Measurements from ENCODE around the gene ZNF597. TPM values are rescaled to one million over a fixed set of nuclear protein-coding genes. Genes with fewer than 3 reads are reported as not detected.

ZNF597 gene
- total RNA-seq, 1 experiment from 2014 or later = 3.2 TPM

GRCh38 chr16:3454093-3454492 lies 10.8 kb upstream of the ZNF597 start:
- Histone ChIP-seq H3K79me2 (ENCODE audit: insufficient read depth, low read length) (peaks cover 10% of the 10 kb centered on the region), H3K9ac (ENCODE audit: low read length) (no peak overlapping the region), H3K4me1 (ENCODE audit: control insufficient read depth in 1 of 2, insufficient read depth in 2 of 2, low read length in 2 of 2) (peaks cover 12 to 26% of the 10 kb centered on the region in 2 experiments), H3K9me2 (ENCODE audit: insufficient read depth) (no peaks in the 10 kb centered on the region), H3K9me3 (ENCODE audit: control insufficient read depth in 1 of 2, insufficient read depth in 1 of 2, low read depth in 1 of 2, low read length in 2 of 2) (no peaks in the 10 kb centered on the region), H3K27me3 (ENCODE audit: insufficient read depth, low read length) (no peaks in the 10 kb centered on the region), H2AFZ (ENCODE audit: low read depth, low read length, poor library complexity, severe bottlenecking) (no peak overlapping the region), H4K20me1 (ENCODE audit: insufficient read depth) (no peaks in the 10 kb centered on the region), H3K4me3 (replicated peaks in 1 of 2; ENCODE audit: low read depth in 1 of 2, low read length in 2 of 2) (no peak overlapping the region), H3K36me3 (ENCODE audit: control insufficient read depth in 1 of 2, insufficient read depth in 2 of 2, low read length in 2 of 2) (no peaks in the 10 kb centered on the region), H3K27ac (ENCODE audit: low read depth, low read length) (no peak overlapping the region), H3K4me2 (ENCODE audit: low read length) (no peak overlapping the region)
- no TSS peak for BruUV-seq (replicated peaks)
- ChIA-PET CTCF (no interaction called here), RAD21 (ENCODE audit: low non-redundant PET in 1 of 2, low total read pairs in 2 of 2, uncharacterized antibody in 2 of 2, unreplicated experiment in 2 of 2) (interaction anchor here in 1 of 2 experiments (0.6 kb wide), 1 partner anchor 269 kb away, joined by 3 read pairs; no protein-coding TSS in a partner anchor), POLR2A (interaction anchor here (2.3 kb wide), 1 partner anchor 10 kb away, joined by 10 read pairs; the partner anchor contains the start of genes NAA60 and ZNF597)
- ATAC-seq (no peak), DNase-seq (ENCODE audit: low read depth, low spot score) (no peak)
- intact Hi-C loops (cut with micrococcal nuclease) = no loop called here
- TF ChIP-seq JUND (IDR thresholded peaks at IDR 0.05) = no peak
- 0 out of 6 replicates have a peak, but pooled peaks of 1 of the 3 experiments have one; percentile 17 for TF ChIP-seq CTCF (IDR thresholded peaks at IDR 0.05 in 2 of 3, conservative IDR thresholded peaks at IDR 0.05 in 1 of 3; ENCODE audit: borderline replicate concordance in 1 of 3, insufficient read depth in 1 of 3, low read depth in 2 of 3, low read length in 2 of 3)

- 0 out of 4 replicates have a peak, but pooled peaks cover 0 to 4% of the 10 kb centered on the region in 2 experiments for H3K9me3 ChIP-seq (ENCODE audit: control insufficient read depth in 1 of 2, insufficient read depth in 1 of 2, low read depth in 1 of 2, low read length in 2 of 2)
- RAD21 ChIA-PET (ENCODE audit: low non-redundant PET in 1 of 2, low total read pairs in 2 of 2, uncharacterized antibody in 2 of 2, unreplicated experiment in 2 of 2) = interaction anchor here in 1 of 2 experiments (0.6 kb wide), 1 partner anchor 178 kb away, joined by 3 read pairs; no protein-coding TSS in a partner anchor
- no peaks in the 10 kb centered on the region for H3K9me2 ChIP-seq (ENCODE audit: insufficient read depth)
- intact Hi-C loops (cut with micrococcal nuclease) = loop anchor here (10.0 kb wide), 1 partner anchor 179 kb away; no protein-coding TSS in a partner anchor
- H3K4me2 ChIP-seq (ENCODE audit: low read length) = peak overlapping the region; percentile 79
- peaks cover 48% of the 10 kb centered on the region for H3K79me2 ChIP-seq (ENCODE audit: insufficient read depth, low read length)
- no peak overlapping the region for H2AFZ ChIP-seq (ENCODE audit: low read depth, low read length, poor library complexity, severe bottlenecking)
- TF ChIP-seq JUND (IDR thresholded peaks at IDR 0.05) (no peak), POLR2A (IDR thresholded peaks at IDR 0.05; ENCODE audit: borderline replicate concordance, extremely low read depth, insufficient read depth, insufficient read length) (peak; percentile 14), ELF1 (IDR thresholded peaks at IDR 0.05; ENCODE audit: borderline replicate concordance, low read depth) (no peak), SIN3A (IDR thresholded peaks at IDR 0.05; ENCODE audit: low read depth) (no peak), POLR2AphosphoS5 (IDR thresholded peaks at IDR 0.05; ENCODE audit: low read depth, low read length) (peak; percentile 45; the same call in 1 of the 2 replicates), ZFX (IDR thresholded peaks at IDR 0.05) (peak; percentile 32; the same call in 1 of the 2 replicates)
- H3K27me3 ChIP-seq (ENCODE audit: insufficient read depth, low read length) = no peaks in the 10 kb centered on the region
- H4K20me1 ChIP-seq (ENCODE audit: insufficient read depth) = no peaks in the 10 kb centered on the region
- DNase-seq (ENCODE audit: low read depth, low spot score) (peak; percentile 39), ATAC-seq (peak; percentile 80)
- TSS peak; percentile 86 for BruUV-seq (replicated peaks)
- CTCF ChIA-PET = interaction anchor here (1.2 kb wide), 1 partner anchor 177 kb away, joined by 4 read pairs; no protein-coding TSS in a partner anchor
- peaks cover 2 to 10% of the 10 kb centered on the region in 2 experiments; a peak in 2 of 4 replicates for H3K36me3 ChIP-seq (ENCODE audit: control insufficient read depth in 1 of 2, insufficient read depth in 2 of 2, low read length in 2 of 2)
- H3K9ac ChIP-seq (ENCODE audit: low read length) = peak overlapping the region; percentile 74
- peaks cover 0 to 9% of the 10 kb centered on the region in 2 experiments; a peak in 1 of 4 replicates for H3K4me1 ChIP-seq (ENCODE audit: control insufficient read depth in 1 of 2, insufficient read depth in 2 of 2, low read length in 2 of 2)
- peak overlapping the region; percentile 62 to 82 for H3K4me3 ChIP-seq (replicated peaks in 1 of 2; ENCODE audit: low read depth in 1 of 2, low read length in 2 of 2)
- peak overlapping the region; percentile 56 for H3K27ac ChIP-seq (ENCODE audit: low read depth, low read length)
- POLR2A ChIA-PET = interaction anchor here (0.6 to 2.0 kb wide), 6 partner anchors 9 to 276 kb away, joined by 3 to 10 read pairs (median 4); partner anchors contain the start of genes ZNF174, ZNF200 and ZSCAN32
Observed at GRCh38 chr16:3444032-3444388, 706 bp upstream of the ZNF597 start.
